Naive B cell (primary cell): ENCODE data around the gene SLC22A1. TPM values are rescaled to one million over a fixed set of nuclear protein-coding genes. Genes with fewer than 3 reads are reported as not detected.
"Not testable (repeated sequence)": the region's sequence is repeated elsewhere in the genome, so short reads cannot be mapped to it uniquely, and the experiment has no call there.

Experiments
- ATAC-seq, 2 donors: fragments of 150-1000 bp; cut with Tn5 transposase; 2 replicates each; pipeline ENCODE4 v1.10.0; 2021; ENCODE audit warnings: low read depth in 2 of 2, mild to moderate bottlenecking in 2 of 2, moderate library complexity in 2 of 2
- DNase-seq: peaks from one replicate; pipeline ENCODE4 v3.0.0; 2022
- H3K27ac Mint-ChIP-seq, 6 donors: one replicate each; pipeline ENCODE4 v1.8.0; 2020 to 2022; ENCODE audit warnings: mild to moderate bottlenecking in 6 of 6, mixed read lengths in 6 of 6, moderate library complexity in 5 of 6, inconsistent platforms in 2 of 6
- H3K27me3 Mint-ChIP-seq, 3 donors: one replicate each; pipeline ENCODE4 v1.8.0; 2021 to 2022; ENCODE audit warnings: mixed read lengths in 3 of 3, mild to moderate bottlenecking in 1 of 3
- H3K36me3 Mint-ChIP-seq, 2 donors: one replicate each; pipeline ENCODE4 v1.8.0; 2020 to 2022; ENCODE audit warnings: mixed read lengths in 2 of 2, inconsistent platforms in 1 of 2, mild to moderate bottlenecking in 1 of 2
- H3K4me1 Mint-ChIP-seq, 3 donors: one replicate each; pipeline ENCODE4 v1.8.0; 2020 to 2022; ENCODE audit warnings: mixed read lengths in 3 of 3, inconsistent platforms in 1 of 3, mild to moderate bottlenecking in 1 of 3, moderate library complexity in 1 of 3
- H3K4me3 Mint-ChIP-seq, 8 donors: one replicate each; pipeline ENCODE4 v1.8.0; 2020 to 2022; ENCODE audit warnings: mild to moderate bottlenecking in 8 of 8, mixed read lengths in 8 of 8, moderate library complexity in 8 of 8, inconsistent platforms in 2 of 8
- H3K9me3 Mint-ChIP-seq, 7 donors: one replicate each; pipeline ENCODE4 v1.8.0; 2020 to 2022; ENCODE audit warnings: mixed read lengths in 7 of 7, mild to moderate bottlenecking in 5 of 7, inconsistent platforms in 2 of 7, moderate library complexity in 1 of 7
- polyA plus RNA-seq, 6 donors: library from polyadenylated mRNA; unstranded; fragments of 300-500 nt; fragmentation: Illumina TruSeq; gene quantifications; one replicate each; pipeline ENCODE4 v1.2.3, GENCODE V29; 2021; ENCODE audit warnings: low read depth in 6 of 6

The SLC22A1 gene
- polyA plus RNA-seq, 6 donors from 2014 or later = not detected

GRCh38 chr6:160086754-160087153, 34.9 kb upstream of the SLC22A1 start:
- Mint-ChIP-seq H3K4me1 (peaks cover 0 to 3% (median 0%) of the 10 kb centered on the region in 3 donors), H3K9me3 (no peaks in the 10 kb centered on the region), H3K27me3 (no peaks in the 10 kb centered on the region), H3K36me3 (peaks cover 47 to 62% of the 10 kb centered on the region in 2 donors), H3K4me3 (no peak overlapping the region), H3K27ac (peak overlapping the region in 1 of 6 donors; percentile 58)
- DNase-seq = no peak
- ATAC-seq = no peak

GRCh38 chr6:160088069-160088783, 33.4 kb upstream of the SLC22A1 start:
- DNase-seq (no peak), ATAC-seq (no peak)
- Mint-ChIP-seq H3K27me3 (no peaks in the 10 kb centered on the region), H3K27ac (peak overlapping the region in 3 of 6 donors; percentile 5 to 39 (median 14)), H3K4me3 (no peak overlapping the region), H3K9me3 (no peaks in the 10 kb centered on the region), H3K4me1 (peaks cover 0 to 3% (median 0%) of the 10 kb centered on the region in 3 donors), H3K36me3 (peaks cover 41 to 57% of the 10 kb centered on the region in 2 donors)

- Mint-ChIP-seq H3K4me1 (peaks cover 0 to 3% (median 0%) of the 10 kb centered on the region in 3 donors), H3K27ac (peak overlapping the region in 2 of 6 donors; percentile 38 to 69), H3K36me3 (peaks cover 37 to 50% of the 10 kb centered on the region in 2 donors), H3K27me3 (no peaks in the 10 kb centered on the region), H3K9me3 (no peaks in the 10 kb centered on the region), H3K4me3 (no peak overlapping the region)
- ATAC-seq (no peak), DNase-seq (no peak)
Observed at GRCh38 chr6:160088784-160089533, 32.7 kb upstream of the SLC22A1 start.

- H3K9me3 Mint-ChIP-seq = no peaks in the 10 kb centered on the region
- peak overlapping the region in 2 of 6 donors; percentile 38 to 69 for H3K27ac Mint-ChIP-seq
- no peak overlapping the region for H3K4me3 Mint-ChIP-seq
- H3K4me1 Mint-ChIP-seq = no peaks in the 10 kb centered on the region
- H3K36me3 Mint-ChIP-seq = peaks cover 32 to 46% of the 10 kb centered on the region in 2 donors
- ATAC-seq (no peak), DNase-seq (no peak)
- H3K27me3 Mint-ChIP-seq = no peaks in the 10 kb centered on the region
Observed at GRCh38 chr6:160089534-160089897, 32.1 kb upstream of the SLC22A1 start.

GRCh38 chr6:160090442-160091239, 31.0 kb upstream of the SLC22A1 start:
- H3K27me3 Mint-ChIP-seq, DNase-seq, H3K4me3 Mint-ChIP-seq, H3K4me1 Mint-ChIP-seq, H3K9me3 Mint-ChIP-seq, ATAC-seq, H3K27ac Mint-ChIP-seq: not testable (repeated sequence)
- peaks cover 24 to 38% of the 10 kb centered on the region in 2 donors for H3K36me3 Mint-ChIP-seq

GRCh38 chr6:160092176-160092575, 29.4 kb upstream of the SLC22A1 start:
- not testable (repeated sequence) for H3K4me1 Mint-ChIP-seq, H3K4me3 Mint-ChIP-seq, ATAC-seq, DNase-seq, H3K27me3 Mint-ChIP-seq, H3K27ac Mint-ChIP-seq, H3K9me3 Mint-ChIP-seq
- H3K36me3 Mint-ChIP-seq = peaks cover 35 to 39% of the 10 kb centered on the region in 2 donors

DNA sequence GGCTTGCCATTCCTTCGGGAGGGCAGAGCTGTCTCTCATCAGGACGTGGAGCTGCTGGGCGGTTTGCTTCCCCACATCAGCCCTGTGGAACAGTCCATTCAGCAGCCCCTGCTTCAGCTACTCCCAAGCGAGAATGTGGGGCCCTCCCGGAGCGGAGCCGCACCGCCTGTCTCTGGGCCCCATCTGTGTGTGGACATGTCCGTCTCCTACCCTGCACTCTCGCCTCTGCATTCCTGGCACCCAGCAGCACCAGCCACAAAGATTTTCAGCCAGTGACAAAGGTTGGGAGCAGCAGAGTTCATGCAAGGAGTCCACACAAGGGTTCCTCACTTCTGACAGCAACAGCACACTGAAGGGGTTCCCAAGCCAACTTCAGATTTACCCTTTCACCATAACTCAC, 29.0 kb upstream of the SLC22A1 start:
- DNase-seq (no peak), ATAC-seq (no peak)
- Mint-ChIP-seq H3K27ac (peak overlapping the region in 1 of 6 donors; percentile 65), H3K36me3 (peaks cover 35 to 39% of the 10 kb centered on the region in 2 donors), H3K4me1 (peaks cover 0 to 4% (median 0%) of the 10 kb centered on the region in 3 donors), H3K4me3 (no peak overlapping the region), H3K9me3 (no peaks in the 10 kb centered on the region), H3K27me3 (no peaks in the 10 kb centered on the region)

- H3K27me3 Mint-ChIP-seq = no peaks in the 10 kb centered on the region
- ATAC-seq (no peak), DNase-seq (no peak)
- H3K4me3 Mint-ChIP-seq = no peak overlapping the region
- H3K27ac Mint-ChIP-seq = peak overlapping the region in 1 of 6 donors; percentile 59
- peaks cover 0 to 4% (median 0%) of the 10 kb centered on the region in 3 donors for H3K4me1 Mint-ChIP-seq
- peaks cover 35 to 38% of the 10 kb centered on the region in 2 donors for H3K36me3 Mint-ChIP-seq
- H3K9me3 Mint-ChIP-seq = no peaks in the 10 kb centered on the region
Observed at GRCh38 chr6:160093061-160093460, 28.6 kb upstream of the SLC22A1 start.

GRCh38 chr6:160093946-160094345, 27.7 kb upstream of the SLC22A1 start:
- H3K4me3 Mint-ChIP-seq = no peak overlapping the region
- H3K9me3 Mint-ChIP-seq = no peaks in the 10 kb centered on the region
- H3K4me1 Mint-ChIP-seq = peaks cover 0 to 4% (median 0%) of the 10 kb centered on the region in 3 donors
- DNase-seq = no peak
- peak overlapping the region in 1 of 6 donors; percentile 78 for H3K27ac Mint-ChIP-seq
- H3K36me3 Mint-ChIP-seq = peaks cover 34 to 40% of the 10 kb centered on the region in 2 donors
- H3K27me3 Mint-ChIP-seq = no peaks in the 10 kb centered on the region
- no peak for ATAC-seq

- H3K27ac Mint-ChIP-seq = peak overlapping the region in 1 of 6 donors; percentile 61
- H3K9me3 Mint-ChIP-seq = no peaks in the 10 kb centered on the region
- H3K4me1 Mint-ChIP-seq = peaks cover 0 to 4% (median 0%) of the 10 kb centered on the region in 3 donors
- H3K36me3 Mint-ChIP-seq = peaks cover 21 to 28% of the 10 kb centered on the region in 2 donors
- no peak for ATAC-seq
- no peaks in the 10 kb centered on the region for H3K27me3 Mint-ChIP-seq
- H3K4me3 Mint-ChIP-seq = no peak overlapping the region
- DNase-seq = no peak
Observed at GRCh38 chr6:160095146-160095845, 26.3 kb upstream of the SLC22A1 start.

DNA sequence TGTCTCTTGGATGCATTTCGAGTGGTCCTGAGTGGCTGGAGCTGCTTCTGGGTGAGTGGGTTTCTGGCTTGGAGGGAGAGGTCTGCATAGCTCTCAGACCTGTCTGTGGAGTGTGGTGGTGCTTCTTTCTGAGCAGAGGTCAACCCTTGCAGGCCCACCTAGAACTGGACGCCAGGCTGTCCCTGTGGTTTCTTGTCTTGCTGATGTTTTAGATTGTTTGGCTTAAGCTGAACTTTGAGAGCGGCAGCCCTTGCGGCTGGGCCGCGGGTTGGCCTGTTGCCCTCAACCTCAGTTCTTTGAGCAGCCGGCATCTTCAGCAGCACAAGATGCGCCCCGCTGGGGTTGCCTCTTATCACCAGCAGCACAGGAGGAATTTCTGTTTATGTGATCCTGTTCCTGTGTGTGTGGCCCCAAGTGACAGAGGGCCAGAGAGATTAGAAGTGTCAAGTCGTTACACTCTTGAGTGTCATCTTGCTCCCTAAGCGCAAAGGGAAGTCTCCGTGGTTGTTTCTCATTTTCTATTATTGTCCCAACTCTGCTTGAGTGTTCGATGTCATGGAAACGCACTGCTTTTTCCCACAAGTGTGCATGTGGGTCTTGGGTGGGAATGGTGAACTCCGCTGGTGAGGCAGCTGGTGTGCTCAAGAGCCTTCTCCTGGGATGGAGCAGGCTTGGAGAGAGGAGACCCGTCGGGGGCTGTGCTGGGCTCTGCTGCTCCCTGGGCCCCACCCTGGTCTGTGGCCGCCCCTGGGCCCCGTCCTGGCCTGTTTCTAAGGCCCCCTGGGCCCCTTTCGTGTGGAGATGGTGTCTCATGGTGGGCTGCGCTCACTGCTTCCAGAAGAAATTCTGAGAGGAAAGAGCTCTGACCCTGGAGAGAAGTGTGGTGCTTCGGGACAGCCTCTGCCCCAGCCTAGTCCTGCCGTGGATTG, 20.1 kb upstream of the SLC22A1 start:
- Mint-ChIP-seq H3K9me3 (no peaks in the 10 kb centered on the region), H3K27me3 (no peaks in the 10 kb centered on the region), H3K4me3 (peak overlapping the region in 1 of 8 donors; percentile 37), H3K4me1 (peaks cover 0 to 4% (median 0%) of the 10 kb centered on the region in 3 donors), H3K27ac (no peak overlapping the region), H3K36me3 (peaks cover 15 to 37% of the 10 kb centered on the region in 2 donors)
- DNase-seq (no peak), ATAC-seq (no peak)

- Mint-ChIP-seq H3K9me3 (no peaks in the 10 kb centered on the region), H3K4me3 (no peak overlapping the region), H3K36me3 (peaks cover 9 to 34% of the 10 kb centered on the region in 2 donors), H3K27ac (no peak overlapping the region), H3K27me3 (no peaks in the 10 kb centered on the region), H3K4me1 (no peaks in the 10 kb centered on the region)
- no peak for DNase-seq
- ATAC-seq = no peak
Observed at GRCh38 chr6:160102399-160102798, 19.2 kb upstream of the SLC22A1 start.
